ENCODE results near the gene SLC35F6. TPM values are rescaled to one million over a fixed set of nuclear protein-coding genes. Genes with fewer than 3 reads are reported as not detected.

Gene SLC35F6
- total RNA-seq, 1 donor from 2014 or later: 27.6 TPM

GRCh38 chr2:26727641-26728561, 36.2 kb upstream of the SLC35F6 start:
- ATAC-seq (peak; percentile 31), DNase-seq (ENCODE audit: low spot score) (no peak)

GRCh38 chr2:26729311-26729710, 34.8 kb upstream of the SLC35F6 start:
- DNase-seq (ENCODE audit: low spot score) (no peak), ATAC-seq (no peak)
- intact Hi-C loops (cut with DNase I): no loop called here

More at GRCh38 chr2:26727641-26728561, 36.2 kb upstream of the SLC35F6 start:
- intact Hi-C loops (cut with DNase I): no loop called here

- intact Hi-C loops (cut with DNase I): no loop called here
- no peak for ATAC-seq
- no peak for DNase-seq (ENCODE audit: low spot score)
Observed at GRCh38 chr2:26730549-26731344, 33.3 kb upstream of the SLC35F6 start.

GRCh38 chr2:26731714-26732113, 32.4 kb upstream of the SLC35F6 start:
- no peak for ATAC-seq
- intact Hi-C loops (cut with DNase I): no loop called here
- DNase-seq (ENCODE audit: low spot score): no peak

GRCh38 chr2:26732446-26732845, 31.6 kb upstream of the SLC35F6 start:
- intact Hi-C loops (cut with DNase I): no loop called here
- ATAC-seq: no peak
- no peak for DNase-seq (ENCODE audit: low spot score)

- ATAC-seq (no peak), DNase-seq (ENCODE audit: low spot score) (no peak)
- intact Hi-C loops (cut with DNase I): no loop called here
Observed at GRCh38 chr2:26733413-26733812, 30.7 kb upstream of the SLC35F6 start.

GRCh38 chr2:26735097-26735496, 29.0 kb upstream of the SLC35F6 start:
- intact Hi-C loops (cut with DNase I): no loop called here
- ATAC-seq (peak; percentile 20), DNase-seq (ENCODE audit: low spot score) (no peak)

GRCh38 chr2:26735883-26736588, 28.0 kb upstream of the SLC35F6 start:
- peak; percentile 80 for ATAC-seq
- intact Hi-C loops (cut with DNase I): no loop called here
- no peak for DNase-seq (ENCODE audit: low spot score)

GRCh38 chr2:26737221-26737620, 26.9 kb upstream of the SLC35F6 start:
- intact Hi-C loops (cut with DNase I): no loop called here
- DNase-seq (ENCODE audit: low spot score) (no peak), ATAC-seq (no peak)

GRCh38 chr2:26738481-26738880, 25.6 kb upstream of the SLC35F6 start:
- ATAC-seq (no peak), DNase-seq (ENCODE audit: low spot score) (no peak)
- intact Hi-C loops (cut with DNase I): no loop called here

- DNase-seq (ENCODE audit: low spot score) (no peak), ATAC-seq (no peak)
- intact Hi-C loops (cut with DNase I): no loop called here
Observed at GRCh38 chr2:26739514-26739913, 24.6 kb upstream of the SLC35F6 start.

- intact Hi-C loops (cut with DNase I): loop anchor here (5.0 kb wide), 1 partner anchor 133 kb away; no protein-coding TSS in a partner anchor
- no peak for ATAC-seq
Observed at GRCh38 chr2:26740346-26740745, 23.7 kb upstream of the SLC35F6 start.

GRCh38 chr2:26740890-26741302, 23.2 kb upstream of the SLC35F6 start:
- DNase-seq (ENCODE audit: low spot score): no peak
- ATAC-seq: no peak
- intact Hi-C loops (cut with DNase I): loop anchor here (5.0 kb wide), 1 partner anchor 134 kb away; no protein-coding TSS in a partner anchor

More at GRCh38 chr2:26740346-26740745, 23.7 kb upstream of the SLC35F6 start:
- DNase-seq (ENCODE audit: low spot score): no peak

- intact Hi-C loops (cut with DNase I): loop anchor here (5.0 kb wide), 1 partner anchor 135 kb away; no protein-coding TSS in a partner anchor
- ATAC-seq: no peak
- no peak for DNase-seq (ENCODE audit: low spot score)
Observed at GRCh38 chr2:26742048-26742770, 21.9 kb upstream of the SLC35F6 start.

GRCh38 chr2:26743852-26744251, 20.2 kb upstream of the SLC35F6 start:
- ATAC-seq: no peak
- intact Hi-C loops (cut with DNase I): loop anchor here (5.0 kb wide), 1 partner anchor 137 kb away; no protein-coding TSS in a partner anchor
- no peak for DNase-seq (ENCODE audit: low spot score)

GRCh38 chr2:26744953-26745352, 19.1 kb upstream of the SLC35F6 start:
- DNase-seq (ENCODE audit: low spot score) (no peak), ATAC-seq (no peak)

GRCh38 chr2:26745609-26746327, 18.3 kb upstream of the SLC35F6 start:
- DNase-seq (ENCODE audit: low spot score) (peak; percentile 93), ATAC-seq (peak; percentile 93)
- intact Hi-C loops (cut with DNase I): no loop called here

More at GRCh38 chr2:26744953-26745352, 19.1 kb upstream of the SLC35F6 start:
- intact Hi-C loops (cut with DNase I): loop anchor here (5.0 kb wide), 1 partner anchor 138 kb away; no protein-coding TSS in a partner anchor

- DNase-seq (ENCODE audit: low spot score) (no peak), ATAC-seq (no peak)
- intact Hi-C loops (cut with DNase I): no loop called here
Observed at GRCh38 chr2:26746934-26747333, 17.1 kb upstream of the SLC35F6 start.
